HEK293T (cell line): ENCODE measurements around the gene TRA2A.

Experiments used
- ARNT ChIP-seq: fragments of 450-650 bp; IDR thresholded peaks from 2 replicates; pipeline ENCODE4 v1.6.1; 2017; ENCODE audit warnings: mild to moderate bottlenecking
- BHLHE40 ChIP-seq: fragments of 450-650 bp; IDR thresholded peaks from 2 replicates; pipeline ENCODE4 v1.6.1; 2016; ENCODE audit warnings: mild to moderate bottlenecking, moderate library complexity, borderline replicate concordance
- CTBP1 ChIP-seq: fragments of 450-650 bp; IDR thresholded peaks from 2 replicates; pipeline ENCODE4 v1.6.1; 2016; ENCODE audit warnings: borderline replicate concordance
- FOXM1 ChIP-seq: fragments of 450-650 bp; IDR thresholded peaks from 2 replicates; pipeline ENCODE4 v1.6.1; 2017; ENCODE audit warnings: mild to moderate bottlenecking, borderline replicate concordance
- L3MBTL2 ChIP-seq: fragments of 450-650 bp; conservative IDR thresholded peaks from 2 replicates; pipeline ENCODE4 v1.6.1; 2016; ENCODE audit warnings: mild to moderate bottlenecking
- LEF1 ChIP-seq: fragments of 450-650 bp; IDR thresholded peaks from 2 replicates; pipeline ENCODE4 v1.6.1; 2017; ENCODE audit warnings: mild to moderate bottlenecking, borderline replicate concordance
- SP1 ChIP-seq: fragments of 450-650 bp; IDR thresholded peaks from 2 replicates; pipeline ENCODE4 v1.6.1; 2017
- TARDBP ChIP-seq: fragments of 450-650 bp; IDR thresholded peaks from 2 replicates; pipeline ENCODE4 v1.6.1; 2016
- ZNF384 ChIP-seq: fragments of 450-650 bp; IDR thresholded peaks from 2 replicates; pipeline ENCODE4 v1.6.1; 2016

- TF ChIP-seq SP1 (no peak), ARNT (no peak), L3MBTL2 (no peak), TARDBP (no peak), ZNF384 (no peak), CTBP1 (no peak), FOXM1 (no peak), BHLHE40 (no peak), LEF1 (no peak)
These were observed 11.0 kb upstream of the TRA2A start for GRCh38 chr7:23542752-23543151.
